CD14-positive monocyte (primary cell): ENCODE data around the gene BTN3A1. TPM values are rescaled to one million over a fixed set of nuclear protein-coding genes. Genes with fewer than 3 reads are reported as not detected.

ENCODE experiments used
- DNase-seq, 3 donors: peaks; one replicate each; pipeline ENCODE4 v3.0.0-alpha.2; 2011 to 2022
- H2AFZ ChIP-seq: 2 replicates; pipeline ENCODE4 v1.6.0; 2012; ENCODE audit warnings: mild to moderate bottlenecking, low read depth, low read length, inconsistent platforms; ENCODE audit not compliant: insufficient read depth, poor library complexity, severe bottlenecking
- H3K27ac ChIP-seq, 2 donors: 1 replicate in 1 of 2; 2 replicates in 1 of 2; pipeline ENCODE4 v1.5.1; 2012 to 2013; ENCODE audit warnings: low read length in 2 of 2, control low read depth in 1 of 2, inconsistent platforms in 1 of 2, low read depth in 1 of 2, mild to moderate bottlenecking in 1 of 2
- H3K27me3 ChIP-seq, 2 donors: one replicate each; pipeline versions ENCODE4 v1.6.0 to v1.6.1; 2011 to 2013; ENCODE audit warnings: low read length in 2 of 2; ENCODE audit not compliant: control insufficient read depth in 2 of 2, insufficient read depth in 2 of 2
- H3K36me3 ChIP-seq, 2 donors: replicated peaks in 1 of 2; 1 replicate in 1 of 2; 2 replicates in 1 of 2; pipeline versions ENCODE4 v1.5.1 to v1.6.1; 2012 to 2013; ENCODE audit warnings: low read length in 2 of 2, control low read depth in 1 of 2, inconsistent platforms in 1 of 2, mild to moderate bottlenecking in 1 of 2; ENCODE audit not compliant: insufficient read depth in 2 of 2, control insufficient read depth in 1 of 2
- H3K4me1 ChIP-seq, 2 donors: 1 replicate in 1 of 2; 2 replicates in 1 of 2; pipeline versions ENCODE4 v1.5.1 to v1.6.1; 2012 to 2013; ENCODE audit warnings: low read length in 2 of 2, control low read depth in 1 of 2, inconsistent platforms in 1 of 2, mild to moderate bottlenecking in 1 of 2, moderate library complexity in 1 of 2; ENCODE audit not compliant: insufficient read depth in 2 of 2, control insufficient read depth in 1 of 2
- H3K4me2 ChIP-seq: replicated peaks from 2 replicates; pipeline ENCODE3; 2012; ENCODE audit warnings: low read length, moderate library complexity, mild to moderate bottlenecking; ENCODE audit not compliant: poor library complexity, severe bottlenecking; ENCODE audit errors: extremely low read depth
- H3K4me3 ChIP-seq, 3 experiments: fragments of 200-600 bp in 1 of 3; sonication (generic) in 1 of 3; replicated peaks in 1 of 3; 1 replicate in 2 of 3; 2 replicates in 1 of 3; pipeline ENCODE4 v1.5.1; 2011 to 2013; ENCODE audit warnings: low read length in 3 of 3, mild to moderate bottlenecking in 3 of 3, control low read depth in 2 of 3, low read depth in 2 of 3, inconsistent platforms in 1 of 3, moderate library complexity in 1 of 3
- H3K79me2 ChIP-seq: 2 replicates; pipeline ENCODE4 v1.6.0; 2012; ENCODE audit warnings: mild to moderate bottlenecking, control low read depth, inconsistent platforms, low read length, moderate library complexity; ENCODE audit not compliant: insufficient read depth
- H3K9ac ChIP-seq: 2 replicates; pipeline ENCODE4 v1.6.0; 2017; ENCODE audit warnings: low read length, mild to moderate bottlenecking; ENCODE audit not compliant: insufficient read depth, poor library complexity, severe bottlenecking
- H3K9me3 ChIP-seq, 2 donors: replicated peaks in 1 of 2; 1 replicate in 1 of 2; 2 replicates in 1 of 2; pipeline versions ENCODE4 v1.5.1 to v1.6.1; 2012 to 2013; ENCODE audit warnings: low read length in 2 of 2, control low read depth in 1 of 2; ENCODE audit not compliant: control insufficient read depth in 1 of 2, insufficient read depth in 1 of 2
- H4K20me1 ChIP-seq: 2 replicates; pipeline ENCODE4 v1.6.0; 2012; ENCODE audit warnings: mild to moderate bottlenecking, low read length, control low read depth, moderate library complexity; ENCODE audit not compliant: insufficient read depth
- H3K27ac Mint-ChIP-seq, 7 donors: one replicate each; pipeline ENCODE4 v1.8.0; 2020; ENCODE audit warnings: mild to moderate bottlenecking in 7 of 7, mixed read lengths in 7 of 7, moderate library complexity in 6 of 7, inconsistent platforms in 2 of 7
- H3K27me3 Mint-ChIP-seq, 3 donors: one replicate each; pipeline ENCODE4 v1.8.0; 2021 to 2022; ENCODE audit warnings: low read depth in 3 of 3, mild to moderate bottlenecking in 3 of 3, mixed read lengths in 3 of 3, moderate library complexity in 3 of 3, inconsistent platforms in 1 of 3
- H3K36me3 Mint-ChIP-seq, 2 donors: one replicate each; pipeline ENCODE4 v1.8.0; 2020; ENCODE audit warnings: mixed read lengths in 2 of 2, inconsistent platforms in 1 of 2, mild to moderate bottlenecking in 1 of 2
- H3K4me1 Mint-ChIP-seq: one replicate; pipeline ENCODE4 v1.8.0; 2020; ENCODE audit warnings: mild to moderate bottlenecking, mixed read lengths
- H3K4me3 Mint-ChIP-seq, 2 donors: one replicate each; pipeline ENCODE4 v1.8.0; 2020; ENCODE audit warnings: mild to moderate bottlenecking in 2 of 2, mixed read lengths in 2 of 2, moderate library complexity in 1 of 2
- H3K9me3 Mint-ChIP-seq, 7 donors: one replicate each; pipeline ENCODE4 v1.8.0; 2020 to 2022; ENCODE audit warnings: mixed read lengths in 7 of 7, mild to moderate bottlenecking in 6 of 7, moderate library complexity in 6 of 7, inconsistent platforms in 2 of 7
- CTCF ChIP-seq: fragments of 200-600 bp; IDR thresholded peaks from one replicate; pipeline ENCODE4 v1.8.0; 2022; ENCODE audit warnings: antibody characterized with exemption, mild to moderate bottlenecking
- WGBS: methylation state at CpG from one replicate; pipeline ENCODE4 v1.1.5; 2013; ENCODE audit warnings: missing lambda C conversion rate; ENCODE audit not compliant: insufficient coverage; 5-methylcytosine and 5-hydroxymethylcytosine counted together
- intact Hi-C, 2 donors: fragments of 100-400 bp; cut with micrococcal nuclease; formaldehyde crosslinking; loops; one replicate each; pipeline versions ENCODE4 v1.15.0 to v1.15.1; 2023
- polyA plus RNA-seq, 3 donors: library from polyadenylated mRNA; depleted of rRNA in 1 of 3; unstranded in 2 of 3; stranded (reverse) in 1 of 3; fragments of 300-500 nt in 2 of 3; fragments of >200 nt in 1 of 3; fragmentation: Illumina TruSeq in 2 of 3; gene quantifications; 1 replicate in 2 of 3; 2 replicates in 1 of 3; pipeline ENCODE4 v1.2.3, GENCODE V29; 2012 to 2021

BTN3A1 gene
- polyA plus RNA-seq, 3 donors: 19.7 to 114 (median 25.1) TPM

DNA sequence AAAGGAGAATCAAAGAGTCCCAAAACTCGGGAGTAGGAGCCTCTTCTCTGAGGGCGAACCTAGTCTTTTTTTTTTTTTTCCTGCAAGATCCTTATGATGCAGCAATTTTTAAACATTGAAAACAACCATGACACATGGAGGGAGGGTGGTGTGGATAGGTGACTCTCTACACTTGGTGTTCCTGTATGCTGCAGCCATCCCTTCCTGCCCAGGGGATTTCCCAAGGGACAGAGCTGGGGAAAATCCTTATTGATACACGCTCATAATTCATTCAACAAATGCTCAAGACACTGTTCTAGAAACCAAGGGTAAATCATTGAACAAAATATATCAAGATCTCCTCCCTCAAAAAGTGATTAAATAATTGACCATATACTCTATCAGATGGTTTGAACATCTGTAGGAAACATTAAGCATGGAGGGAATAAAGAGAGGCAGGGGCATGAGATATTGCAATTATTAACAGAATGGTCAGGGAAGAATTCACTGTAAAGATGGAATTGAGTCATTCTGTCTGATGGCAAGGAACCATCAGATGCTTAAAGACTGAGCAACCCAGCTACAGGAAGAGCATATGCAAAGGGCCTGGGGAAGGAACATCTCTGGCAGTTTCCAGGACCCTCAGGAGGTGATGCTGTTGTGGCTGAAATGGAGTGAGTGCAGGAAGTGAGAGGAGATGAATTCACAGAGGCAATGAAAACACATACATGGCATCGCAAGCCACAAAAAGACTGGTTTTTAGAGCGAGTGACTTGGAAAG is 24.8 kb downstream of the BTN3A1 start:
- Histone ChIP-seq H2AFZ (no peak overlapping the region), H3K79me2 (no peaks in the 10 kb centered on the region), H3K4me2 (no peak overlapping the region), H3K9ac (no peak overlapping the region), H3K9me3 (no peaks in the 10 kb centered on the region), H3K27ac (no peak overlapping the region), H3K36me3 (peaks cover 7 to 30% of the 10 kb centered on the region in 2 donors), H3K4me1 (peaks cover 9 to 15% of the 10 kb centered on the region in 2 donors), H3K4me3 (no peak overlapping the region), H3K27me3 (no peaks in the 10 kb centered on the region), H4K20me1 (no peaks in the 10 kb centered on the region)
- TF ChIP-seq CTCF: no peak
- DNase-seq: no peak
- no peak overlapping the region for H3K4me3 Mint-ChIP-seq
- H3K4me1 Mint-ChIP-seq: peaks cover 47% of the 10 kb centered on the region
- intact Hi-C loops: loop anchor here in 1 of 2 donors (10.0 kb wide), 1 partner anchor 82 kb away; no protein-coding TSS in a partner anchor
- no peak overlapping the region for H3K27ac Mint-ChIP-seq
- peaks cover 0 to 2% (median 0%) of the 10 kb centered on the region in 3 donors for H3K27me3 Mint-ChIP-seq
- H3K9me3 Mint-ChIP-seq: peaks cover 0 to 3% (median 0%) of the 10 kb centered on the region in 7 donors
- peaks cover 58 to 67% of the 10 kb centered on the region in 2 donors for H3K36me3 Mint-ChIP-seq
- 100% methylated on average over 3 of the region's 5 CpGs for WGBS

DNA sequence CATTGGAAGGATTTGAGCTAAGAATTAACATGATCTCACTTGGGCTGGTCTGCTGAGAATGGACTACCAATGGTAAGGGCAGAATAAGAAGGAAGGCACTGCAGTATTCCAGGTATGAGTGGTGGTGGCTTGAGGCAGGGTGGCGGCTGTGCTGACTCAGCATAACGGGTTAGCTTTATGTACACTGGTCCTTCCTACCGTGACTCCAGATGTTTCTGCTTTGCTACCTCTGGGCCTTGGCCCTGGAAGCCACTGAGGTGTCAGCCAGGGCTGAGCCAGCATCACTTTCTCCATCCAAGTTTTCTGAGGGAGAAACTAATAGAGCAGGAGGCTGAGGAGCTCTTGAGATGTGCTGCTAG is 25.4 kb downstream of the BTN3A1 start:
- 77% methylated on average over 3 of the region's 3 CpGs for WGBS
- Histone ChIP-seq H3K9me3 (no peaks in the 10 kb centered on the region), H3K27me3 (no peaks in the 10 kb centered on the region), H3K4me3 (no peak overlapping the region), H3K27ac (no peak overlapping the region), H3K9ac (no peak overlapping the region), H2AFZ (no peak overlapping the region), H3K79me2 (no peaks in the 10 kb centered on the region), H4K20me1 (no peaks in the 10 kb centered on the region), H3K36me3 (peaks cover 8 to 31% of the 10 kb centered on the region in 2 donors), H3K4me2 (no peak overlapping the region), H3K4me1 (peaks cover 6 to 12% of the 10 kb centered on the region in 2 donors)
- H3K4me3 Mint-ChIP-seq: no peak overlapping the region
- H3K9me3 Mint-ChIP-seq: peaks cover 0 to 3% (median 0%) of the 10 kb centered on the region in 7 donors
- peaks cover 43% of the 10 kb centered on the region for H3K4me1 Mint-ChIP-seq
- H3K27me3 Mint-ChIP-seq: peaks cover 0 to 2% (median 0%) of the 10 kb centered on the region in 3 donors
- H3K36me3 Mint-ChIP-seq: peaks cover 59 to 68% of the 10 kb centered on the region in 2 donors
- TF ChIP-seq CTCF: no peak
- intact Hi-C loops: loop anchor here in 1 of 2 donors (10.0 kb wide), 1 partner anchor 83 kb away; no protein-coding TSS in a partner anchor
- H3K27ac Mint-ChIP-seq: no peak overlapping the region
- DNase-seq: no peak
